ENCODE measurements around the gene TK2.

- TF ChIP-seq RHOXF2B (CRISPR knock-in tag; conservative IDR thresholded peaks at IDR 0.05) (no peak), CTCF (IDR thresholded peaks at IDR 0.05 in 2 of 3, conservative IDR thresholded peaks at IDR 0.05 in 1 of 3; ENCODE audit: insufficient read depth in 2 of 3, low read depth in 1 of 3, low read length in 3 of 3) (no peak), HDGF (IDR thresholded peaks at IDR 0.05) (no peak), EP300 (IDR thresholded peaks at IDR 0.05; ENCODE audit: low read length) (no peak), TEAD2 (tag; IDR thresholded peaks at IDR 0.05) (no peak), RFX5 (IDR thresholded peaks at IDR 0.05; ENCODE audit: low read depth, low read length) (no peak), SAFB2 (IDR thresholded peaks at IDR 0.05; ENCODE audit: borderline replicate concordance, low read depth, low read length, severe bottlenecking) (no peak), RBBP5 (IDR thresholded peaks at IDR 0.05; ENCODE audit: borderline replicate concordance, insufficient read depth, low read length, poor library complexity, severe bottlenecking) (no peak)
Observed at GRCh38 chr16:66561381-66562080, 11.6 kb upstream of the TK2 start.
